Activated CD8-positive, alpha-beta memory T cell treated with anti-CD3 and anti-CD28 coated beads, Interleukin-2, amount 10 ng/mL, durations not matched to agents 7 days and 5 days (primary cell): Measurements from ENCODE around the gene MAPK9. TPM values are rescaled to one million over a fixed set of nuclear protein-coding genes. Genes with fewer than 3 reads are reported as not detected.
"Not testable (repeated sequence)": the region's sequence is repeated elsewhere in the genome, so short reads cannot be mapped to it uniquely, and the experiment has no call there.

Experiments
- ATAC-seq: fragments of 150-1000 bp; cut with Tn5 transposase; one replicate; pipeline ENCODE4 v1.10.0; 2021; ENCODE audit warnings: moderate library complexity
- CTCF ChIA-PET: fragments of 350-600 bp; sonication (Branson Sonifier 250); formaldehyde crosslinking; loops from one replicate; lab custom pipeline; 2021; ENCODE audit warnings: antibody characterized with exemption; lab: Charles Lee
- DNase-seq: peaks from one replicate; pipeline ENCODE4 v3.0.0-alpha.2; 2020
- H3K27ac Mint-ChIP-seq: one replicate; pipeline ENCODE4 v1.8.0; 2021; ENCODE audit warnings: mild to moderate bottlenecking, mixed read lengths
- H3K27me3 Mint-ChIP-seq: one replicate; pipeline ENCODE4 v1.8.0; 2021; ENCODE audit warnings: mixed read lengths
- H3K36me3 Mint-ChIP-seq: one replicate; pipeline ENCODE4 v1.8.0; 2021; ENCODE audit warnings: mild to moderate bottlenecking, mixed read lengths
- H3K4me1 Mint-ChIP-seq: one replicate; pipeline ENCODE4 v1.8.0; 2021; ENCODE audit warnings: mixed read lengths
- H3K4me3 Mint-ChIP-seq: one replicate; pipeline ENCODE4 v1.8.0; 2021; ENCODE audit warnings: mild to moderate bottlenecking, moderate library complexity, mixed read lengths
- H3K9me3 Mint-ChIP-seq: one replicate; pipeline ENCODE4 v1.8.0; 2022; ENCODE audit warnings: low read depth, mixed read lengths
- total RNA-seq, 2 experiments: library from RNA; stranded (reverse); gene quantifications; one replicate each; pipeline ENCODE4 v1.2.3, GENCODE V29; 2021

Gene MAPK9
- total RNA-seq, 2 experiments from 2014 or later, result 40.9 to 44.4 TPM

DNA sequence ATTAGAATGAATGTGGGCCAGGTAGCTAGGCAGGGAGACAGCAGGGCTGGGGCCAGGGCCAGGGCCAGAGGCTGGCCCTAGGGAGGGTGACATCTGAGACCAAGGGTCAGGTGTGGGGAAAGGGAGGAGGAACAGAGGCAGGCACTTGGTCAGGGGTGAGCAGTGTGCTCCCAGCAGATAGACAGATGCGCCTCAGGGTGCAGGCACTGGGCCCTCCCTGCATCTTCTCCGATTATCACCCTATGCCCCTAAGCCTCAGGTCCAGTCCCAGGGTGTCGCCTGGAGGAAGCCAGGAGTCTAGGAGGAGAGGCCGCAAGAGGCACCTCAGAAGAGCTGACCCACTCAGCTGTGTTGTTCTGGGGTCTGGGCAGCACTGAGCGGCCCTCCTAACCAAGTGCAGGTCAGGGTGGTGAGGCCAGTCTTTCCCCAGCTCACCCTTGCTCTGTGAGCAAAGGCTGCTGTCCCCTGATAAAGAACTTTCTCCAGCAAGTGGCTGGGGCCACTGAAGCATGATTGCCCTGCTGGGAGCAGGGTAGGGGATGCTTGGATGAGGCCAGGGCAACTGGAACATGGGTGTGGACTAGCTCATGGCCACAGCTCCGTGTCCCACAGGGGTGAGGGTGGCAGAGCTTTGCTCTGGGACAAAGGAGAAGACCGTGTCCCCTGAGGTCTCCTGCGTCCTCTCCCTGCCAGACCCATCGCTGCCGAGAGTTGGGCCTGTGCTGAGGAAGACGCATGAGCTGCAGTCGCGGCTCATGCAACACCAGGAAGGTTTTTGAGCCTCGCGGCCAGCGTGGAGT, 80.7 kb downstream of the MAPK9 start:
- Mint-ChIP-seq H3K27me3 (peaks cover 25% of the 10 kb centered on the region), H3K9me3 (peaks cover 7% of the 10 kb centered on the region), H3K36me3 (no peaks in the 10 kb centered on the region), H3K4me1 (peaks cover 10% of the 10 kb centered on the region), H3K4me3 (no peak overlapping the region), H3K27ac (no peak overlapping the region)
- CTCF ChIA-PET, result interaction anchor here (2.7 kb wide), 1 partner anchor 118 kb away, joined by 11 read pairs; no protein-coding TSS in a partner anchor
- DNase-seq (no peak), ATAC-seq (no peak)

DNA sequence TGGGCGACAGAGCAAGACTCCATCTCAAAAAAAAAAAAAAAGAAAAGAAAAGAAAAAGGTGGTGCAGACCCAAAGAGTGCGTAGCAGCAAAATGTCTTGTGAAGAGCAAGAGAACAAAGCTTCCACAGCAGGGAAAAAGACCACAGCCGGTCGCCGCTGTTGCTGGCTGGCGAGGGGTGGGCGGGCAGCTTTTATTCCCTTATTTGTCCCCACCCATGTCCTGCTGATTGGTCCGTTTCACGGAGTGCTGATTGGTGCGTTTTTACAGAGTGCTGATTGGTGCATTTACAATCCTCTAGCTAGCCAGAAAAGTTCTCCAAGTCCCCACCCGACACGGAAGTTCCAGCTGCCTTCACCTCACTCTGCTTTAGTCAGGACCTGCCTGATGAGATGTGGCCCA, 81.8 kb downstream of the MAPK9 start:
- H3K27me3 Mint-ChIP-seq, result peaks cover 28% of the 10 kb centered on the region
- DNase-seq, H3K4me3 Mint-ChIP-seq, H3K36me3 Mint-ChIP-seq, H3K27ac Mint-ChIP-seq, ATAC-seq, H3K9me3 Mint-ChIP-seq: not testable (repeated sequence)
- H3K4me1 Mint-ChIP-seq, result peaks cover 10% of the 10 kb centered on the region
- CTCF ChIA-PET, result interaction anchor here (0.7 to 2.7 kb wide), 4 partner anchors 30 to 456 kb away, joined by 3 to 11 read pairs (median 4); no protein-coding TSS in a partner anchor

DNA sequence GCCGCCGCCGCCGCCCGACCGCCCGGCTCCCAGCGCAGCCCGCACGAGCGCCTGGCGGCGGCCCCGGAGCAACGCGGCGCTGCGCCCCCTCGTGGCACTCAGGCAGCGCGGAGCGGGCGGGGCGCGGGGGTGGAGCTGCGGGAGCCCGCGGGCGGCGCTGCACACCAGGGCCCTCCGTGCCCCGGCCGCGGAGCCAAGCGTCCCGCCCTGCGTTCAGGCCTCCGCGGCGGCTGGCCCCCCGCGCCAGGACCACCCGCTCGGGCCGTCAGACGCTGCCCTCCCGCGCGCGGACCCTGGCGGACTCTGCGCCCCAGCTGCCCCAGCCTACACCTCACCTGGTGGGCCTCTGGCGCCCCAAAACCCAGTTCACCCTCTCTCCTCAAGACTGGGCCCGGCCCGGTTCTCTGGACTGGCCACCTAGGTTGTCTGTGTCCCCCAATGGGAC, 82.7 kb downstream of the MAPK9 start, which contains the start of gene RASGEF1C:
TSS of gene RASGEF1C (minus strand) at position 75 of the 445 bp plus-strand sequence. CDS start 71,159 bp downstream, outside the sequence.
- H3K9me3 Mint-ChIP-seq, result peaks cover 7% of the 10 kb centered on the region
- H3K4me1 Mint-ChIP-seq, result peaks cover 10% of the 10 kb centered on the region
- peaks cover 28% of the 10 kb centered on the region for H3K27me3 Mint-ChIP-seq
- H3K4me3 Mint-ChIP-seq, result no peak within 1 kb of the TSS
- peak; percentile 94 for ATAC-seq
- no peak within 1 kb of the TSS for H3K27ac Mint-ChIP-seq
- CTCF ChIA-PET, result interaction anchor here (0.6 to 2.7 kb wide), 12 partner anchors 10 to 180 kb away, joined by 3 to 11 read pairs (median 4); no protein-coding TSS in a partner anchor
- H3K36me3 Mint-ChIP-seq, result no peaks in the 10 kb centered on the region
- peak; percentile 58 for DNase-seq

DNA sequence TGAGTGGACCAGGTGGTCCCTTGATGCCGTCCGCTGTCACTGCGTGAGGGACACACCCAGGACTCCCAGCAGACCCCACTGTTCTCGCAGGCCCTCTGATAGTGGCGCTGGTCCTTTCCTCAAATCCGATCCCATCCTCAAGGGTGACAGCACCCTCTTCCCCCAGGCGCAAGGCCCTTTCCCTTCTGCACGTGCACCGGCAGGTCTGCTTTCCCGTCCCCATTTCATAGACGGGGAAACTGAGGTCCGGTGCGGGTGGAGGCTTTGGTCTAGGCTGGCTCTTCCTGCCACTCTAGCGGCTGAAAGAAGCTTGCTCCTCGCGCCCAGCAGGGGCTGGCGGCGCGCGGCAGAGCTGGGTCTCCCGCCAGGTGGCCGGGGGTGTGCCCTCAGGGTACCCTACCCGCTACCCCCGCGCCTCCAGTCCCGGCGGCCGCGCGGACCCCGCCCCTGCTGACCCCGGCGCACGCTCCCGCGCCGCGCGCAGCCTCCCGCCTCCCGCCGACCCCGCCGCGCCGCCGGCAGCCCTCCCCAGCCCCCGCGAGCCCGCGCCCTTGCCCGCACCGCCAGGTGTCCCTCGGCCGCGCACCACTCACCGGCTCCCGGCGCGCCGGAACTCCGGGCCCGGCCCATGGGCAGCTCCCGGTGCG, 83.3 kb downstream of the MAPK9 start:
- Mint-ChIP-seq H3K27me3 (peaks cover 32% of the 10 kb centered on the region), H3K4me3 (no peak overlapping the region), H3K36me3 (no peaks in the 10 kb centered on the region), H3K4me1 (peaks cover 10% of the 10 kb centered on the region), H3K9me3 (peaks cover under 1% of the 10 kb centered on the region), H3K27ac (no peak overlapping the region)
- CTCF ChIA-PET, result interaction anchor here (1.0 to 2.7 kb wide), 8 partner anchors 9 to 179 kb away, joined by 3 to 11 read pairs (median 4); no protein-coding TSS in a partner anchor
- peak; percentile 24 for ATAC-seq
- DNase-seq, result no peak

DNA sequence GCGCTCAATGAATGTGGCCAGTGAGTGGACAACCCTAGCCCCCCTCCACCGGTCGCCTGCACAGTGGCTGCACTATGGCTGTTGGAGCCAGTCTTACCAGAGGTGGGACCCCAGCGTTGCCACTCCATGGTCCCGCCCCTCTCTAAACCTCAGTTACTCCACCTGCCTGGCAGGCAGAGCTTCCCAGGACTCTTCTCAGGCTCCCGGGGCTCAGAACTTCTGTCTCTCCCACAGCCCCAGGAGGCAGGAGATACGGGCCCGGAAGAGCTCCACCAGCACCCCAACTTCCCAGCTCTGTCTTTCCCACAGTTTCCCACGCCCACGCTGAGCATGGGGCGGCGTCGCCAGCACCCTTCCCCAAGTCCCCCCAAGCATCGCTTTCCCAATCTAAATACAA, 83.8 kb downstream of the MAPK9 start:
- ATAC-seq, result no peak
- Mint-ChIP-seq H3K36me3 (no peaks in the 10 kb centered on the region), H3K4me3 (no peak overlapping the region), H3K9me3 (no peaks in the 10 kb centered on the region), H3K27me3 (peaks cover 32% of the 10 kb centered on the region), H3K4me1 (peaks cover 10% of the 10 kb centered on the region), H3K27ac (no peak overlapping the region)
- no peak for DNase-seq
- CTCF ChIA-PET, result interaction anchor here (1.3 to 1.5 kb wide), 2 partner anchors 18 to 97 kb away, joined by 3 read pairs; no protein-coding TSS in a partner anchor

DNA sequence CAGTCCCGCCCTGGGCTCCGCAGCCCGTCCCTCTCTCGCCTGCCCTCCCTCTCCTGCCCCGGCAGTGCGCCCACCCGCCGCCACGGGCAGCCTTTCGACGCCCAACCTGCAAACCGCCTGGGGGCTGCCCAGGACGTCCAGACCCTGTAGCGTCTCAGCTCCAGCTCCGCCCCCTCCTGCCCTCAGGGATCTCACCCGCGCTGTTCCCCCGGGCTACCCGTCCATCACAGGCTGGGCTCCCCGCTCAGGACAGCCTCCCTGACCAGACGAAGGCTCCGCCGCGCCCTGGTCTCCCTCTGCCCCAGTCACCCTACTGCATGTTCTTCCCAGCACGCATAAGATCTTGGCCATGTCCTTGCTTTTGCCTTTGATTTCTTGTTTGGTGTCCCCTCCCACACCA, 84.3 kb downstream of the MAPK9 start:
- H3K9me3 Mint-ChIP-seq, result no peaks in the 10 kb centered on the region
- peaks cover 10% of the 10 kb centered on the region for H3K4me1 Mint-ChIP-seq
- DNase-seq (no peak), ATAC-seq (no peak)
- no peaks in the 10 kb centered on the region for H3K36me3 Mint-ChIP-seq
- peaks cover 32% of the 10 kb centered on the region for H3K27me3 Mint-ChIP-seq
- CTCF ChIA-PET, result interaction anchor here (0.5 to 1.3 kb wide), 3 partner anchors 80 to 98 kb away, joined by 3 read pairs; no protein-coding TSS in a partner anchor
- no peak overlapping the region for H3K27ac Mint-ChIP-seq
- no peak overlapping the region for H3K4me3 Mint-ChIP-seq

DNA sequence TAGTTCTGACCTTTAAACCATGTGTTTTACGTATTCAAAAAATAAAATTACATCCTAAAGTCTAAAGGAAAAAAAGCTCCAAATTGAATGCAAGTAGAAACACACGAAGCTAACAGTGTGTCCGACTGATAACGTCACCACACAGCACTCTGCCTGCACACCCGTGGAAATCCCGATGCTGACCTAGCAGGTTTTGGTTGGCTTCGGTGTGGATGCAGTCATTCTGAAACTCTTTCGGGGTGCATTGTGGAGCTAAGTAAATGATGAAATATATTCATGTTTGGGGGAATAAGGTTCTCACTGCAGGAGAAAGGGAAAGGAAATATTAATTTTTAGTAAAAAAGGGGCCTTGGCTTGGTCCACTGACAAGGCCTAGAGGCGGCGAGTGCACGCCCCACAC, 84.9 kb downstream of the MAPK9 start:
- Mint-ChIP-seq H3K36me3 (no peaks in the 10 kb centered on the region), H3K27me3 (peaks cover 32% of the 10 kb centered on the region), H3K4me3 (no peak overlapping the region), H3K9me3 (no peaks in the 10 kb centered on the region), H3K27ac (no peak overlapping the region), H3K4me1 (peaks cover 10% of the 10 kb centered on the region)
- CTCF ChIA-PET, result interaction anchor here (0.5 to 2.2 kb wide), 6 partner anchors 79 to 182 kb away, joined by 3 to 8 read pairs (median 3); no protein-coding TSS in a partner anchor
- ATAC-seq, result no peak
- DNase-seq, result no peak

DNA sequence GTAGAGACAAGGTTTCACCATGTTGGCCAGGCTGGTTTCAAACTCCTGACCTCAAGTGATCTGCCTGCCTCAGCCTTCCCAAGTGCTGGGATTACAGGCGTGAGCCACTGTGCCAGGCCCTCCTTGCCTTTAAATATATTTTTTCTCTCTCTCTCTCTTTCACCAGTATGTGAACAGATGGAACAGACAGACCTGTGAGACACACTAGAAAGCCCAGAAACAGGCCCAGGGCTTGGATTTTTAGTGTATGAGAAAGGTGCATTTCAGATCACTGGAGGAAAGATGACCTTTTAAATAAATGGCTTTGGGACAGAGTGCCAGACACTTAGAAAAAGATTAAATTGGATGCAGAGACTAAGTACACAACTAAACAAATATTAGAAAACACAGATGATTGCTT, 86.0 kb downstream of the MAPK9 start:
- no peaks in the 10 kb centered on the region for H3K36me3 Mint-ChIP-seq
- H3K4me3 Mint-ChIP-seq, result no peak overlapping the region
- H3K4me1 Mint-ChIP-seq, result peaks cover 10% of the 10 kb centered on the region
- ATAC-seq (no peak), DNase-seq (no peak)
- no peak overlapping the region for H3K27ac Mint-ChIP-seq
- peaks cover 32% of the 10 kb centered on the region for H3K27me3 Mint-ChIP-seq
- no peaks in the 10 kb centered on the region for H3K9me3 Mint-ChIP-seq
- CTCF ChIA-PET, result interaction anchor here (2.2 kb wide), 1 partner anchor 123 kb away, joined by 8 read pairs; no protein-coding TSS in a partner anchor

DNA sequence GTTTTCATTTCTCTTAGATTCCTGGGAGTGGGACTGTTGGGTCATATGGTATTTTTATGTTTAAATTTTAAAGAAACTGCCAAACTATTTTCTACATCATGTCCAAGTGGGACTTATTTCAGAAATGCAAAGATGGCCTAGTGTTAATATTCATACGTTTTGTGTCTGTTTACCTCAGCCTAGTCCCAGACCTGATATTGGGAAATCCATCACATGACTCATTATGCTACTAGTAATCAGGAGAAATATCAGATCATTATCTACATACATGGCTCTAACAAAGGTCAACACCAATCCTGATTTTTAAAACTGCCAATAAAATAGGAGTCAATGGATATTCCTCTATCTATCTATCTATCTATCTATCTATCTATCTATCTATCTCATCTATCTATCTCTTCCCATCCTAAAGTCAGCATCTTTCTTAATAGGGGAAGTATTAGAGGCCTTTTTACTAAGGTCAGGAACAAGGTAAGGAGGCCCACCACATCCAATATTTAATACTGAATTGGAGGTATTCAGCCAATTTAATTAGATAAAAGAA, 87.5 kb downstream of the MAPK9 start:
- Mint-ChIP-seq H3K27ac (no peak overlapping the region), H3K4me1 (peaks cover 10% of the 10 kb centered on the region), H3K27me3 (peaks cover 27% of the 10 kb centered on the region), H3K4me3 (no peak overlapping the region), H3K9me3 (no peaks in the 10 kb centered on the region), H3K36me3 (no peaks in the 10 kb centered on the region)
- CTCF ChIA-PET, result no interaction called here
- DNase-seq, result no peak
- no peak for ATAC-seq

DNA sequence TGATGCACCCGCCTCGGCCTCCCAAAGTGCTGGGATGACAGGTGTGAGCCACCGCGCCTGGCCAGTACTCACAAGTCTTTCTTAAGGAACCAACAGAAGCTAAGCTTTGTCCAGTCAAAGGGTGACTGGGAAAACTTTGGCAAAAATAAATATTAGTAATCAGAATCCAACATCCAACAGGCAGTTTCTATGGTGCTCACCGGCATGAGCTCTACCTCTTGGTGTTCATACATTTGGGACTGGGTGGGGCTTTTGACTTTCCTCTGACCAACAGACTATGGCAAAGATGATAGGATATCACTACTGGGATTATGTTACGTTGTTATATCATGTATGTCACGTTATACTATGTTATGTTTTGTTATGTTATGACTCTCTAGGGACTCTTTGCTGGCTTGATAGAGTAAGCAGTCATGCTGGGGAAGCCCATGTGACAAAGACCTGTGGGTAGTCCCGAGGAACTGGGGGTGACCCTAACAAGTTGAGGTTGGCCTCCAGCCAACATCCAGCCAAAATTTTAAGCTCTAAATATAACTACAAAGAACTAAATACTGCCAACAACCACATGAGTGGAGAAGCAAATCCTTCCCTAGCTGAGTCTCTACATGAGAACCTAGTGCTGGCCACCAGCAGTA, 88.8 kb downstream of the MAPK9 start:
- DNase-seq, result no peak
- CTCF ChIA-PET, result interaction anchor here (1.0 to 2.4 kb wide), 2 partner anchors 126 to 268 kb away, joined by 3 to 12 read pairs; no protein-coding TSS in a partner anchor
- no peak for ATAC-seq
- Mint-ChIP-seq H3K9me3 (no peaks in the 10 kb centered on the region), H3K4me3 (no peak overlapping the region), H3K27ac (no peak overlapping the region), H3K27me3 (peaks cover 22% of the 10 kb centered on the region), H3K36me3 (no peaks in the 10 kb centered on the region), H3K4me1 (peaks cover 6% of the 10 kb centered on the region)

DNA sequence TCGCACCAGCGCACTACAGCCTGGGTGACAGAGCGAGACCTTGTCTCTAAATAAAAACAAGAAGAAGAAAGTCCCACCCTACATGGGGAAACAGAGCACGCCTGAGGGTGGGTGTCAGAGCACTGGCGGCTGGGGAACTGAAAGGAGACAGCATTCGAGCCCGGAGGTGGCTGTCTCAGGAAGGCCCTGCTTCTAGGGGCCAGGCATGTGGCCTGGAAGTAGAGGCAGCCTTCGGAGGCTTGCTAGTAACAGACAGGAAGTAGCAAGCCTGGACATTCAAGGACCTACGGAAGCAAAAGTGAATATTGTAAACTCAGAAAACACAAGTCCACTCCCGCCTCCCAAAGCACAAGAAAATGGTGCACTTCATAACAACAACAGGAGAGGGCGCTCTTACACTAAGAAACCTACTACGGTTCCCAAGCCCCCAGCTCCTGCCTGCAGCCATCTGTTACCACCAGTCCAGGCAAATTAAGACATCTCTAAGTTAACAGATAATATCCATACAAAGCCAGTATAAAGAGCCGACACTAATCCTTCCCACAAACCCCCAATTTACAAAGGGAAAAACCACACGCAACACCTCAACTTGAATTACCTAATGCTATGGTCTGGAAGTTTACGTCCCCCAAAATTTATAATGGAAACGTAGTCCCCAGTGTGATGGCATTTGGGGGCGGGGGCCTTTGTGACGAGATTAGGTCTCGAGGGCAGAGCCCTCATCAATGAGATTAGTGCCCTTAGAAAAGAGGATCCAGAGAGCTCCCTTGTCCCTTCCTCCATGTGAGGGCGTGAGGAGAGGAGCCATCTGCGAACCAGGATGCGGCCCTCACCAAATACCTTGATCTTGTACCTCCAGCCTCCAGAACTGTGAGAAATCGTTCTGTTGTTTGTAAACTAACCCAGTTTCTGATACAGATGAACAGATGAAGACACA, 90.6 kb downstream of the MAPK9 start:
- Mint-ChIP-seq H3K36me3 (no peaks in the 10 kb centered on the region), H3K27me3 (peaks cover 8% of the 10 kb centered on the region), H3K27ac (no peak overlapping the region), H3K9me3 (no peaks in the 10 kb centered on the region), H3K4me1 (no peaks in the 10 kb centered on the region), H3K4me3 (no peak overlapping the region)
- DNase-seq (no peak), ATAC-seq (no peak)
- CTCF ChIA-PET, result interaction anchor here (1.8 to 2.4 kb wide), 2 partner anchors 115 to 127 kb away, joined by 6 to 12 read pairs; no protein-coding TSS in a partner anchor

DNA sequence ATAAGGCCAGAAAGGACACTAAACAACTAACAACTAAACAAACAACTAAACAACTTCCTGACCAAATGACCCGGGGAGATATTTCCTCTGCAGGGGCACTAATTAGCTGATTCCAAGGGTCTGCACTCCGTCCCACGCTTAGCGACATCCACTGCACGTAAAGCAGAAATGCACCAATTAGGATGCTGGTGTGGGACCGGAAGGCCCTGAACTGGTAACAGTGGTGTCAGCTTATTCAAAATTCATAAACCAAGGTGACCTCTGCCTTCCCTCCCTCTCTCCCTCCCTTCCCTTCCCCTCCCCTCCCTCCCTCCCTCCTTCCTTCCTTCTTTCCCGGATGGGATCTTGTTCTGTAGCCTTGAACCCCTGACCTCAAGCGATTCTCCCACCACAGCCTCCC, 92.5 kb downstream of the MAPK9 start:
- H3K36me3 Mint-ChIP-seq, result no peaks in the 10 kb centered on the region
- H3K9me3 Mint-ChIP-seq, result no peaks in the 10 kb centered on the region
- ATAC-seq (no peak), DNase-seq (no peak)
- no peak overlapping the region for H3K27ac Mint-ChIP-seq
- no peak overlapping the region for H3K4me3 Mint-ChIP-seq
- CTCF ChIA-PET, result interaction anchor here (1.3 kb wide), 1 partner anchor 10 kb away, joined by 4 read pairs; the partner anchor contains the start of gene RASGEF1C
- peaks cover 4% of the 10 kb centered on the region for H3K27me3 Mint-ChIP-seq
- no peaks in the 10 kb centered on the region for H3K4me1 Mint-ChIP-seq
